HepG2 (cell line): ENCODE measurements around the gene HSF2BP. TPM values are rescaled to one million over a fixed set of nuclear protein-coding genes. Genes with fewer than 3 reads are reported as not detected.

Experiments
- AHR ChIP-seq: IDR thresholded peaks from 2 replicates; pipeline ENCODE4 v1.6.1; 2018; ENCODE audit warnings: missing genetic modification reagents, missing compliant biosample characterization
- ATF1 ChIP-seq: IDR thresholded peaks from 2 replicates; pipeline ENCODE4 v1.6.1; 2016; ENCODE audit warnings: mild to moderate bottlenecking, control low read depth
- CSRNP1 ChIP-seq: sonication (generic); formaldehyde crosslinking; IDR thresholded peaks from 2 replicates; pipeline ENCODE4 v1.8.1; 2023; ENCODE audit warnings: mild to moderate bottlenecking, missing genetic modification reagents
- FOXK1 ChIP-seq: sonication (generic); formaldehyde crosslinking; IDR thresholded peaks from 2 replicates; pipeline ENCODE4 v1.4.0; 2020; ENCODE audit warnings: low read depth, missing genetic modification reagents, borderline replicate concordance
- FOXO1 ChIP-seq: sonication (generic); formaldehyde crosslinking; IDR thresholded peaks from 2 replicates; pipeline ENCODE4 v1.4.0; 2020; ENCODE audit warnings: missing genetic modification reagents
- GATAD2A ChIP-seq: IDR thresholded peaks from 2 replicates; pipeline ENCODE4 v1.6.1; 2016
- MAFK ChIP-seq, 2 experiments: IDR thresholded peaks in 1 of 2; conservative IDR thresholded peaks in 1 of 2; 2 replicates each; pipeline ENCODE4 v1.6.1; 2011; ENCODE audit warnings: improper control_type of control experiment in 2 of 2, low read length in 2 of 2
- PHF21A ChIP-seq: sonication (generic); formaldehyde crosslinking; IDR thresholded peaks from 2 replicates; pipeline ENCODE4 v1.5.0; 2020; ENCODE audit warnings: mild to moderate bottlenecking, missing genetic modification reagents
- SRF ChIP-seq: IDR thresholded peaks from 2 replicates; pipeline ENCODE4 v1.6.1; 2011; ENCODE audit warnings: mild to moderate bottlenecking, low read depth, low read length, moderate library complexity
- STAG1 ChIP-seq: sonication (generic); formaldehyde crosslinking; IDR thresholded peaks from 2 replicates; pipeline ENCODE4 v1.4.0; 2020; ENCODE audit warnings: missing genetic modification reagents
- TCF7 ChIP-seq: sonication (generic); IDR thresholded peaks from 2 replicates; pipeline ENCODE4 v1.6.1; 2016; ENCODE audit warnings: antibody characterized with exemption, low read depth
- TEF ChIP-seq: sonication (generic); formaldehyde crosslinking; IDR thresholded peaks from 2 replicates; pipeline ENCODE4 v1.5.0; 2020; ENCODE audit warnings: missing genetic modification reagents
- TRAFD1 ChIP-seq: sonication (generic); formaldehyde crosslinking; IDR thresholded peaks from 2 replicates; pipeline ENCODE4 v1.5.1; 2020; ENCODE audit warnings: missing genetic modification reagents, mild to moderate bottlenecking, borderline replicate concordance
- YEATS2 ChIP-seq: sonication (generic); formaldehyde crosslinking; IDR thresholded peaks from 2 replicates; pipeline ENCODE4 v1.4.0; 2020; ENCODE audit warnings: missing genetic modification reagents, borderline replicate concordance
- ZBTB4 ChIP-seq: sonication (generic); formaldehyde crosslinking; IDR thresholded peaks from 2 replicates; pipeline ENCODE4 v1.4.0; 2020; ENCODE audit warnings: missing genetic modification reagents, mild to moderate bottlenecking, borderline replicate concordance
- ZNF331 ChIP-seq: sonication (generic); formaldehyde crosslinking; IDR thresholded peaks from 2 replicates; pipeline ENCODE4 v1.4.0; 2020; ENCODE audit warnings: missing genetic modification reagents
- ZNF431 ChIP-seq: sonication (generic); formaldehyde crosslinking; IDR thresholded peaks from 2 replicates; pipeline ENCODE4 v1.9.0; 2022; ENCODE audit warnings: missing genetic modification reagents, low read depth, mild to moderate bottlenecking, borderline replicate concordance
- ZNF510 ChIP-seq: sonication (generic); formaldehyde crosslinking; IDR thresholded peaks from 2 replicates; pipeline ENCODE4 v1.4.0; 2020; ENCODE audit warnings: low read depth, mild to moderate bottlenecking, missing genetic modification reagents
- ZNF577 ChIP-seq: sonication (generic); formaldehyde crosslinking; IDR thresholded peaks from 2 replicates; pipeline ENCODE4 v1.4.0; 2020; ENCODE audit warnings: mild to moderate bottlenecking, low read depth, missing genetic modification reagents, borderline replicate concordance
- ZNF597 ChIP-seq: sonication (generic); formaldehyde crosslinking; IDR thresholded peaks from 2 replicates; pipeline ENCODE4 v1.5.0; 2020; ENCODE audit warnings: missing genetic modification reagents
- ZNF644 ChIP-seq: IDR thresholded peaks from 2 replicates; pipeline ENCODE4 v1.6.1; 2016; ENCODE audit warnings: low read depth
- ZNF792 ChIP-seq: IDR thresholded peaks from 2 replicates; pipeline ENCODE4 v1.6.1; 2016
- polyA plus RNA-seq, 8 experiments: library from polyadenylated mRNA; depleted of rRNA in 3 of 8; stranded (reverse) in 7 of 8; unstranded in 1 of 8; fragments of >200 nt; fragmentation: Illumina TruSeq in 4 of 8; extraction: Trizol in 4 of 8; gene quantifications; 2 replicates each; pipeline versions ENCODE4 v1.2.1 to v1.2.3, GENCODE V29; 2011 to 2016; ENCODE audit warnings: low read depth in 4 of 8, missing spikeins in 1 of 8, mixed read lengths in 1 of 8; ENCODE audit not compliant: insufficient read depth in 1 of 8
- total RNA-seq, 5 experiments: library from RNA; depleted of rRNA; stranded (reverse); fragments of >200 nt; fragmentation: Illumina TruSeq; extraction: Trizol; gene quantifications; 2 replicates each; pipeline ENCODE4 v1.2.3, GENCODE V29; 2016; ENCODE audit warnings: low read depth in 1 of 5

Gene HSF2BP
- total and polyA plus RNA-seq, 2 of the 13 experiments (the other 11 are each of a cell fraction or from before 2014, with no cell fraction given), result 0.67 to 2.2 TPM

GRCh38 chr21:43591571-43591970, 67.7 kb downstream of the HSF2BP start (continued):
- TF ChIP-seq CSRNP1 (CRISPR knock-in tag) (no peak), ZNF577 (CRISPR knock-in tag) (no peak), ZNF792 (CRISPR knock-in tag) (0 out of 2 replicates have a peak, but pooled peaks have one; percentile 37), ATF1 (CRISPR knock-in tag) (peak; percentile 28; the same call in 1 of the 2 replicates), ZNF644 (CRISPR knock-in tag) (peak; percentile 65; the same call in 1 of the 2 replicates), ZBTB4 (CRISPR knock-in tag) (no peak), YEATS2 (peak; percentile 25; the same call in 1 of the 2 replicates), ZNF431 (no peak), ZNF331 (CRISPR knock-in tag) (peak; percentile 62; the same call in 1 of the 2 replicates), MAFK (conservative IDR thresholded peaks at IDR 0.05 in 1 of 2, IDR thresholded peaks at IDR 0.05 in 1 of 2; ENCODE audit: low read length in 2 of 2) (no peak), AHR (no peak), TCF7 (peak; percentile 50; the same call in 1 of the 2 replicates), SRF (no peak), FOXO1 (CRISPR knock-in tag) (peak; percentile 72; the same call in 1 of the 2 replicates), STAG1 (CRISPR knock-in tag) (no peak), PHF21A (CRISPR knock-in tag) (peak; percentile 65), ZNF597 (CRISPR knock-in tag) (no peak), ZNF510 (CRISPR knock-in tag) (no peak), GATAD2A (CRISPR knock-in tag) (peak; percentile 95), TRAFD1 (CRISPR knock-in tag) (no peak), FOXK1 (CRISPR knock-in tag) (0 out of 2 replicates have a peak, but pooled peaks have one; percentile 45), TEF (CRISPR knock-in tag) (no peak)
